ENCODE measurements around the gene TCEA2.

Gene TCEA2

GRCh38 chr20:64113796-64114355, 50.9 kb downstream of the TCEA2 start:
- Histone ChIP-seq H3K4me3 (ENCODE audit: low read depth, low read length) (no peak overlapping the region), H3K27me3 (ENCODE audit: control insufficient read depth, insufficient read depth, low read length) (no peaks in the 10 kb centered on the region), H3K9ac (no peak overlapping the region), H3K27ac (peak overlapping the region; percentile 66), H3K36me3 (ENCODE audit: control insufficient read depth, insufficient read depth, low read length) (no peaks in the 10 kb centered on the region), H3K9me3 (ENCODE audit: control insufficient read depth, low read length) (no peaks in the 10 kb centered on the region), H3K79me2 (peaks cover 2% of the 10 kb centered on the region), H3K4me2 (ENCODE audit: low read length) (no peak overlapping the region), H3K4me1 (peaks cover 43% of the 10 kb centered on the region), H2AFZ (no peak overlapping the region)
- TF ChIP-seq CTCF (IDR thresholded peaks at IDR 0.05), result no peak

- Histone ChIP-seq H3K36me3 (ENCODE audit: control insufficient read depth, insufficient read depth, low read length) (no peaks in the 10 kb centered on the region), H3K9me3 (ENCODE audit: control insufficient read depth, low read length) (no peaks in the 10 kb centered on the region), H3K9ac (no peak overlapping the region), H3K4me1 (peaks cover 46% of the 10 kb centered on the region), H2AFZ (no peak overlapping the region), H3K4me3 (ENCODE audit: low read depth, low read length) (no peak overlapping the region), H3K27ac (no peak overlapping the region), H3K4me2 (ENCODE audit: low read length) (no peak overlapping the region), H3K79me2 (peaks cover 2% of the 10 kb centered on the region), H3K27me3 (ENCODE audit: control insufficient read depth, insufficient read depth, low read length) (no peaks in the 10 kb centered on the region)
- TF ChIP-seq CTCF (IDR thresholded peaks at IDR 0.05), result no peak
Measured at GRCh38 chr20:64114356-64114971, 51.5 kb downstream of the TCEA2 start.

DNA sequence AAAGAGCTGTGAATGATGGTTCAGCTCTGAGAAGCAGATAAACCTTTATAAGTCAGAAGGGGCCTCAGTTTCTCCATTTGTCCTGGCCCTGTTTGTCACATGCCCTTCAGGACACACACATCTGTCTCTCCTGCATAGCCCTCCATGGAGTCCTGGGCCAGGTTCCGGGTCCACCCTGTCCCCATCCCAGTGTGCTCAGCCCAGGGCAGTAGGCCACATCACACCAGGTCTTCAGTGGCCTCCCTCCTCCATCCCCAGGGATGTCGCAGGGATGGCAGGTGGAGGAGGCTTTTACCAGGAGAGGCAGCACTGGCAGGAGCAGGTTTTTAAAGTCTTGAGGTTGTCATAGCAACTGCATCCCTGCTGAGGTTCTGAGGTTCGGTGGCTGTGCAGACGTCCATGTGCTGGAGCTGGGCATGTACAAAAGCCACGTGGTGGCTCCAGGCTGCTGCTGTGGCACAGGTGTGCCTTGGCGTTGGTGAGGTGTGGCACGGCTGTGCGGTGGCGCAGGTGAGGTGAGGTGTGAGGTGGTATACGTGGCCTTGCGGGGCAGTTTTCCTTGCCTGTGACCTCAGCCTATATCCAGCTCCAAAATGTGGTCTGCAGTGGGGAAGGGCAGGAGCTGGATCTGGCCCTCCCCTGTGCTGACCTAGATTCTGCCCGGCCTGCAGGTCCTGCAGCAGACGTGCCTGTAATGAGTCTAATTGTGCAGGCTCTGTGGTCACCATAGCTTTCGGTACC, 52.3 kb downstream of the TCEA2 start:
- H3K9ac ChIP-seq, result no peak overlapping the region
- TF ChIP-seq CTCF (IDR thresholded peaks at IDR 0.05), result no peak
- H3K27me3 ChIP-seq (ENCODE audit: control insufficient read depth, insufficient read depth, low read length), result no peaks in the 10 kb centered on the region
- peaks cover 2% of the 10 kb centered on the region for H3K79me2 ChIP-seq
- peak overlapping the region; percentile 9 for H3K27ac ChIP-seq
- H3K36me3 ChIP-seq (ENCODE audit: control insufficient read depth, insufficient read depth, low read length), result no peaks in the 10 kb centered on the region
- H3K4me2 ChIP-seq (ENCODE audit: low read length), result no peak overlapping the region
- no peak overlapping the region for H3K4me3 ChIP-seq (ENCODE audit: low read depth, low read length)
- H2AFZ ChIP-seq, result no peak overlapping the region
- H3K4me1 ChIP-seq, result peaks cover 47% of the 10 kb centered on the region
- no peaks in the 10 kb centered on the region for H3K9me3 ChIP-seq (ENCODE audit: control insufficient read depth, low read length)

DNA sequence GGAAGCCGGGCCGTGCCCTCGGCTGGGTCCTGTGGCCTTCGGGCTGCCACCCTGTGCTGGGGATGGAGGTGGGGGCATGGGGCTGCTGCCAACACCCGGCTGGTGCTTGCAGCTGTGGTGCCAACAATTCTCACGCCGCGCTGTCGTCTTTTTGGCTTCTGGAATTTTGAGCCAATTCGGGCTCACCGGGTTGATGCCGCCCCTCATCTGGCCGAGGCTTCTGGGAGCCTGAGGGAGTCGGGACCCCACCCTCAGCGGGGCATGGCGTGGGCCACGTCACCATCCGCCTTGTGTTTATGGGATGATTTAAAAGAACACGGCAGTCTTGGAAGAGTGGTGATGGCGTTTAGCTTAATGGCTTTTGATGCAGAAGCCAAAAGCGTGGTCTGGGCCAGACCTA, 53.0 kb downstream of the TCEA2 start:
- H3K27ac ChIP-seq, result peak overlapping the region; percentile 65
- H3K36me3 ChIP-seq (ENCODE audit: control insufficient read depth, insufficient read depth, low read length), result no peaks in the 10 kb centered on the region
- H3K27me3 ChIP-seq (ENCODE audit: control insufficient read depth, insufficient read depth, low read length), result no peaks in the 10 kb centered on the region
- H3K4me2 ChIP-seq (ENCODE audit: low read length), result no peak overlapping the region
- H3K4me3 ChIP-seq (ENCODE audit: low read depth, low read length), result no peak overlapping the region
- no peaks in the 10 kb centered on the region for H3K9me3 ChIP-seq (ENCODE audit: control insufficient read depth, low read length)
- H3K4me1 ChIP-seq, result peaks cover 47% of the 10 kb centered on the region
- H2AFZ ChIP-seq, result no peak overlapping the region
- TF ChIP-seq CTCF (IDR thresholded peaks at IDR 0.05), result no peak
- H3K79me2 ChIP-seq, result peaks cover 2% of the 10 kb centered on the region
- no peak overlapping the region for H3K9ac ChIP-seq

Measured in parathyroid adenoma (tissue), 2 donors.